IPS DF 19.7 (cell line): ENCODE data around the gene UTP14C.
"Not testable (repeated sequence)": the region's sequence is repeated elsewhere in the genome, so short reads cannot be mapped to it uniquely, and the experiment has no call there.

Experiments used
- DNase-seq: peaks from one replicate; pipeline ENCODE4 v3.0.0-alpha.2; 2013; ENCODE audit warnings: low read depth, low spot score

UTP14C gene

DNA sequence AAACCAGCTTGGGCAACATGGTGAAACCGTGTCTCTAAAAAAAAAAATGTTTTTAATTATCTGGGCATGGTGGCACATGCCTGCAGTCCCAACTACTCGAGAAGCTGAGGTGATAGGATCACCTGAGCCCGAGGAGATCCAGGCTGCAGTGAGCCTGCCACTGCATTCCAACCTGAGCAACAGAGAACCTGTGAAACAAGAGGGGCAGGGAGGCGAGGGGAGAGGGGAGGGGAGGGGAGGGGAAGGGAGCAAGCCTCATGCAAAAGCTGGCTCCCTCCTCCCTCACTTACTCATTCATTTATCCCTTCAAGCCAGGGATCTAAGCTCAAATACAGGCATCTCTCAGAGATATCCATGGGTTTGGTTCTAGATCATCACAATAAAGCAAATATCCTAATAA, 22.1 kb upstream of the UTP14C start:
- DNase-seq = no peak

DNA sequence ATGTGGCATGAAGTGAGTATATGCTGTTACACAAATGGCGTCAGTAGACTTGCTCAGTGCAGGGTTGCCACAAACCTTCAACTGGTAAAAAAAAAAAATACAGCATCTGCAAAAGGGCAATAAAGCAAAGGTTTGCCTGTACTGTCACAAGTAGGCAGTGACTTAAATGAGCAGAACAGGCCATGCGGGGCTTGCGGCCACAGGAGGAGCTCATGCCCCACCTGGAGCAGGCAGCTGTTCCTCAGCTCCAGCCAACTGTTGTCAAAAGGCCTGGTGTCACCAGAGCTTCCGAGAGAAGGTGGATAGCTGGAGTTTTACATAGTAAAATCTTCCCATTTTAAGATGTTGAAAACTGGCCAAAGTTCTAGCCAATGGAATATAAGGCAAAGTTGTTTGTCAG, 20.9 kb upstream of the UTP14C start:
- no peak for DNase-seq

DNA sequence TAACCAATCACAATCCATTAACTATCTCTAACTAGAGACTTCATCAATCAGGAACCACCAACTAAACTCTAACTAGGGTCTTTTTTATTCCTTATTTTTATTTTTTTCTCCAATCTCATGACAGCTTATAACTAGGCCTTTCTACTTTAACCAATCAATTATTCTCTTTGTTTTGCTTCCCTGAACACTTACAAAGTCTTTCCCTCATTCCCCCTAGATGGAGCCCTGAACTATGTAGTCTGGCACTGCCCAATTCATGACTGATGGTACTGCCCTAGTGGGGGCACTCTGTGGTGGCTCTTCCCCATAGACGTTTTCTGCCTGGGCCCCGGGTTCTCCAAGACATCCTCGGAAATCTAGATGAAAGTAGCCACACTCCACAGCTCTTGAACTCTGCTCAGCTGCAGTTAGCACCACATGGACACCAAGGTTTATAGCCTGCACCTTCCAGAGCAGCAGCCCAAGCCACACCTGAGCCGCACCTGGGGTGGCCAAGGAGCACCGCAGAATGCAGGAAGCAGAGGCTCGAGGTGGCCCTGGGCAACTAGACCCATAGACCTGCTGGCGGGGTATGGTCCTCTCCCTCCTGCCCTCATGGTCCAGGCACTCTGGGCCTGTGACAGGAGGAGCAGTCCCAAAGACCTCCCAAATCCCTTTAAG, 19.9 kb upstream of the UTP14C start:
- no peak for DNase-seq

DNA sequence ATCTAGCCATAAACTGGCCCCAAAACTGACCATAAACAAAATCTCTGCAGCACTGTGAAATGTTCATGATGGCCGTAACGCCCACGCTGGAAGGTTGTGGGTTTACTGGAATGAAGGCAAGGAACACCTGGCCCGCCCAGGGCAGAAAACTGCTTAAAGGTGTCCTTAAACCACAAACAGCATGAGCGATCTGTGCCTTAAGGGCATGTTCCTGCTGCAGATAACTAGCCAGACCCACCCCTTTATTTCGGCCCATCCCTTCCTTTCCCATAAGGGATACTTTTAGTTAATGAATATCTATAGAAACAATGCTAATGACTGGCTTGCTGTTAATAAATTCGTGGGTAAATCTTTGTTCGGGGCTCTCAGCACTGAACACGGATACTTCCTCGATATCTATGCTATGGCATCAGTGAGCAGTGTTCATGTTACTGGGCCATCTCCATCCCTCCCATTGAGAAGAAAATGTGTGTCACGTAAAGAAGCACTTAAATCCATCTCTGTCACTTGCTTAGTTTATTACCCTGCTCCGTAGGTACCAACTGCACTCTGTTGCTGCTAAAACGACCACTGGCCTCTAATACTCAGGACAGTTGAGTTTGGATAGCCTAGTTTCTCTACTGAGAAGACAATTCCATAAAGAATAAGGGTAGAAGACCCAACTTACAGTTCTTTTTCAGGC, 18.5 kb upstream of the UTP14C start:
- DNase-seq = no peak

DNA sequence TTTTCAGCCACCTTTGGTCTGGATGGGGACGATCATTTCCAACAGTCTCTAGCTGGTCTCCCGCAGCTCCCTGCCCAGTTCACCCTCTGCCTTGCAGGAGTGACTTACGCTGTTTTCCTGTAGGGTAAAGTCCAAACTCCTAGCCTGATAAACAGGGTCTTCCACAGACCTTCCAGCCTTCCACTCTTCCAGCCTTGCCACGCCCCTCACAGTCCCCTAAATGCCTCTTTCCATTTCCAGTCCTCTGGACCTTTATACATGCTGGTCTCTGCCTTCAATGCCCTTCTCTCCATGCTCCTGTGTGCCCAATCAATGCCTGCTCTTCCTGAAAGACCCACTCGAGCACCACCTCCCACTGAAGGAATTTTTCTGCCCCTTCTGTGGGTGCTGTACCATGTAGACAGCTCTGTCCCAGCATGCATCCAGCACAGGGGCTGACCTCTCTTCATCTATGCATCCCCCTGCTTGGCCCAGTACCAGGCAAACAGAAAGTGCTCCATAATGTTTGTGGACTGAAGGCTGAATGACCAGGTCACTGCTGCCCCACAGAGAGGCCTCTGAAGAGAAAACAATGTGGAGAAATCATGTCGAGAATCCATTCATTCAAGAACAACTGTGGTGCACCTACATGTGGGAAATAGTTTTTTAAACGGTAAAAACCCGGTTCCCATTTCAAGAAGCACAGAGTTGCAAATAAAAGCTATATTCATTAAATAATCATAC, 17.8 kb upstream of the UTP14C start:
- DNase-seq = no peak

DNA sequence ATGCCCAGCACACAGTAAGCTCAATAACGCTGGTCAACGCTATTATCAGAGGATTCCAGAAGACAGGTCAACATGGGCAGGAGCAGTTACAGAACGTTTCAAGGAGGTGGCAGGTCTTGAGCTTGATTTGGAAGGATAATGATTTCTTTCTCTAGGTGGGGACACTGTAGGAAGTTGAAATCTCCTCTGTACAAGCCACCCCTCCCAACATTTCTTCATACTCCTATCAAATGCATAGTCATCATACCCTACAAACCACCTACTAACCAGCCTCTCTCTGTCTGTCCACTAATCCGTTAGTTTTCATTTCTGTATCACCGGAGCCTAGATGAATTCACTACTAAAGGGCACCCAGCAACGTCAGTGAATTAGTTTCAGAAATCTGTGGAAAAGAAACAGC, 14.5 kb upstream of the UTP14C start:
- no peak for DNase-seq

DNA sequence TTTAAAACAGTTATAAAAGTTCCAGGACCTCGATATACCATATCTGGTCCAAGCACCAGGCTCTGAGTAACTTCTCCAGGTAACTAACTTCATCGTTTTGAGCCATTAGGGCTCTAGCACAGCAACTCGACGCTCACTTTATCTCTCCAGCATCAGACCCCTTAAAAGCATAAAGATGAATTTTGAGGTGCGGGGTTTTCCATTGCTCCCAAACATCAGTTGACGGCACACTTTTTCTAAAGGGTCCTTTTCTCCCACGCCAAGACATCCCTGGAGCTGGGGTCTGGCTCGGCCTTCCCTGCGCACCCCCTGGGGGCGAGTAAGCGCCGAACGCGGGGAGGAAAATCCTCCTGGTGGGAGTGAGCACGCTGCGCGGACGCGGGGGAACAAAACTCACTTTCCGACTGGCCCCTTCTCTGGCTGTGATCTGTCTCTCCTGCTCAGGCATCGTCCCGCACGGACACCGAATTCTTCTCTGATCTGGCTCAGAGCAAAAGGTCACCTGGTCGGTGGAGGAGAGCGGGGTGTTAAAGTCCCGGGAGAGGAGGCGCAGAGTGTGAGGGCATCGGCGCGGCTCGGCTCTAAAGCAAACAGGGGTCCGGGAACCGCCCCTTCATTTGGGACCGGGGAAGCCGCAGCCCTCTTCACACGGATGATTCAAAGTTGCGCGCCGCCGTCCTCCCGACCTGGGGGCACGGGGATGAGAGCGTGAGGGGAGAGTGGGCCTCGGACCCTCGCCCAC, 13.4 kb upstream of the UTP14C start, which contains the start of gene ATP7B:
ATP7B (minus strand) TSS at position 561 of the 742 bp plus-strand sequence; CDS start at position 448, 113 bp downstream.
- no peak for DNase-seq

DNA sequence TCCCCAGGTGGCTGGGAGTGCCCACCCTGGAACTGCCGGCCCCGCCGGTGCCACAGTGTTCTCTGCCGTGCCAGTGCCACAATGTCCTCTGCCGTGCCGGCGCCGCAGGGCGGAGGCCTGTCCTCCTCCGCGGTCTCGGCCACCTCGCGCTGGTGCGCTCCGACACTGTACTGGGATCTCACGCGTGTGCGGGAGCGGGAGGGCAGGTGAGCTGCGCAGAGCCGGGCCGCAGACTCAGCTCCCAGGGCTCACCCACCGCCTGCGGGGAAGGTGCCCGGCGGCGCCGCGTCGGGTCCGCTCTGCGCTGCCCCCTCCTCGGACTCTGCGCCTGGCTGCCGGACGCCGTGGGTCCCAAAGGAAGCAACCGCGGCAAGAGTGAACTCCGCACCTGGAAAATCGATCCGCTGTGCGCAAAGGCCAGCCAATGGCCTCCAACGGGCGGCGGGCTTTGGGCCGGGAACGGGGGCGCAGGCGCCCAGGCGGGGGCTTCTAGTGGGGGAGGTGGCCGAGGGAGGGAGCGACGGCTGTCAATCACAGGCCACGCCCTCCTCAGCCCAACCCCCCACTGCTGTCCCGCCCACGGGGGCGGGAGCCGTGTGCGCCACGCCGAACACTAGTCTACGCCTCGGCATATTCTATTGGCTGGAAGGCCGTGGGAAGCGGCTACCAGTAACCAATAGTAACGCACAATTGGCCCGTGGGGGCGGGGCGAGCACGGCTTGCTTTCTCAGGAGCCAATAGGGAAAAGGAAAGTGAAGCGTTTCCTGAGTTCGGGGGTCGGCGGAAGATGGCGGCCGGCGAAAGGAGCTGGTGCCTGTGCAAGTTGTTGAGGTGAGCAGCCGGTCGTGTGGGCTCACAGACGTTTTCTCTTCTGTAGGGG, 12.6 kb upstream of the UTP14C start, which contains the start of gene ALG11:
ALG11 (plus strand) TSS at position 767 of the 880 bp plus-strand sequence; CDS start at position 788, 21 bp downstream.
- peak; percentile 81 for DNase-seq

DNA sequence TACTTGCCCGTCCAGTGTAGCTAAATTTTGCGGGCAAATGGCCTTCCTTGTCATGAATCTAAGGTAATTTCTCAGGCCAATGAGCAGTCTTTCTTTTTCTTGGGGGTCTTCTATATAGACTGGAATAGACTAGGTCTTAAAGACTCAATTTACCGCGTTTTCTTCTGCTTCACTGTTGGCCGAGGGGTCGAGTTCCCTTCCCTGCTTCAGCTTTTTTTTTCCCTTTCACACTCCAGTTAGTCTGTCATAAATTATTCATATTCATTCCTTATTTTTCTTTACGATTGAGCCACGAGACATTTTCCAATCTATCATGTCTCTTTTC, 12.0 kb upstream of the UTP14C start:
- DNase-seq = no peak

DNA sequence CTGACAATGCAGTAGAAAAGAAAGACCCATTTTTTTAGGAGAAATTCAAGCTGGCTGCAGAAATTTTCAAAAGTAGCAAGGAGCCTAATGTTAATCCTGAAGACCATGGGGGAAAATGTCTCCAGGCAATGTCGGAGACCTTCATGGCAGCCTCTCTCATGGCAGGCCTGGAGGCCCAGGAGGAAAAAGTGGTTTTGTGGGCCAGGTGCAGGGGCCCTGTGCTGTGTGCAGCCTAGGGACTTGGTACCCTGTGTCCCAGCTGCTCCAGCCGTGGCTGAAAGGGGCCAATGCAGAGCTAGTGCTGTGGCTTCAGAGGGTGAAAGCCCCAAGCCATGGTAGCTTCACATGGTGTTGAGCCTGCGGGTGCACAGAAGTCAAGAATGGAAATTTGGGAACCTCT, 8.2 kb upstream of the UTP14C start:
- DNase-seq = no peak

DNA sequence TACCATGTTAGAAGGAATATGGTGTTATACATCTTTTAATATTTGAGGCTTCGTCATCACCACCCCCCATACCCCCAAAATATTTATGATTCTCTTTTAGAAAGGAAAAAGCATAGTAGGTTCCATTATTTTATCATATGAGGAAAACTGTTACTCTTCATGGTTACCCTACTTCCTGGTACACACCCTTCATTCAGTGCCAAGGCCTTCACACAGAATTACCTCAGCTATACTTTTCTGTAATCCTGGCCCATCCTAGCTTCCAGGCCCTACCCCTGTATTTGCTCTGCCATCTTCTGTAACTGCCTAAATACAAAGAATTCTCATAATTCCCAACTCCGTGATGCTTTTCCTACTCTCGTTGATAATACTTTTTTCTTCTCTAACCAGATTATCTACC, 4.3 kb upstream of the UTP14C start:
- no peak for DNase-seq

DNA sequence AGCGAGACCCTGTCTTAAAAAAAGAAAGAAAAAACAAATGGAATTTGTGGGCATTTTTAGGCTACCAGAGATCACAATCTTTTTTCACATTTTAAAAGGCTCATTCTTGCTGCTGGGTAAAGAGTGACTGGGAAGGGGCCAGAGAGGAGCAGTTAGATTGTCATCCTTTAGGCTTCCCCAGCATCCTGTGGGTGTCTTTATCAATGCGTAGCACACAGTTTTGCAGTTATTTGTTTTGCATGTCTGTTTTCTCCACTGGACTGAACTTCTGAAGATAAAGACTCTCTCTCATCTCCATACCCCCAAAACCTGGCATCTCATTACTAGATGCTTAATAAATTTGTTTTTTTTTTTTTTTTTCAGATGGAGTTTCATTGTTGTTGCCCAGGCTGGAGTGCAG, 2.1 kb upstream of the UTP14C start:
- no peak for DNase-seq

DNA sequence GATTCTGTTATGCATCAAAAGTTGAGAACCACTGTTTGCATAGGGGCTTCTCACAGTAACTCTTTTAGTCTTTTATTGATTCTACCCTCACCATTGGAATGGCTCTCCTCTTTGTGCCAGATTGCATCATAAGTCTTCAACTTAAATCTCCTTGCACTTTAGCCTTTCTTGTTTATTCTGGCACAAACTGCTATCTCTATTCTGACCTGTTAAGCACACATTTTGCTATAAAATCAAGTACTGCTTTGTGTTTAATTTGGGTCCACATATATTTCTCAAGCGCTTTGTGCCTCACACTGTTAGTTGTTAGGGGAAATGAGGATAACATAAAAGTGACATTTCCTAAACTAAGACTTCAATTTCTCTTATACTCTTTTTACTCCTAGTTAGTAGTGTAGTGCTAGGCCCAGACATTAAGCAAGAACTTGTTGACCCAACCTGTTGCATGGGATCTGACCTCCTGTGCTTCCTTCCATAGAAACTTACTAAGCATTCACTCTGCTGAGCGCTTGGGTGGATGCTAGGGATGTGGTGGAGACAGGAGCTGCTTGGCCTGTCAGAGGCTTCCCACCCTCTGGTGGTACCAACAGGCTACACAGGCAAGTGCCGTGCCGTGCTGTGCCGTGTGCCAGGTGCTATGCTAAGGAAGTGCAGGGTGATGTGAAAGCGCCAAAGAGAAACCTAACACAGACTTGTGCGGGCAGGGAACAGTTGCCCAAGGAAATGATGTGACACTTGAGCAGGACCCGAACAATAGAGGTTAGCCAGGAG, 1.2 kb downstream of the UTP14C start:
- no peak for DNase-seq

DNA sequence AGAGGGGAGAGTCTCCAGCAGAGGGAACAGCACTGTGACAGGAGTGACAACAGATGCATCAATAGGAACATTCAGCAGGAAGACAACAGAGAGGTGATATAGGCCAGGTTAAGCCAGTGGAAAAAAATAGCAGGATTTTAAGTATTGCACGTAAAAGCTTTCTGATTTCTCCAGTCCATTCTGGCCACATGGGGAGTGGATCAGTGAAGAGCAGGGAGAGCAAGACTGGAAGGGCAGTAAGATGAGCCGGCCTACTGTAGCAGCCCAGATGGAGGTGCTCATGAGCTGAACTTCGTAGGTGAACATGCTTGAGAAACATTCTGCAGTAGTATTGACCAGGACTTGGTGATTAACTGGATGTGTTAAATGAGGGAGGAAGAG, 1.7 kb downstream of the UTP14C start:
- DNase-seq = no peak

DNA sequence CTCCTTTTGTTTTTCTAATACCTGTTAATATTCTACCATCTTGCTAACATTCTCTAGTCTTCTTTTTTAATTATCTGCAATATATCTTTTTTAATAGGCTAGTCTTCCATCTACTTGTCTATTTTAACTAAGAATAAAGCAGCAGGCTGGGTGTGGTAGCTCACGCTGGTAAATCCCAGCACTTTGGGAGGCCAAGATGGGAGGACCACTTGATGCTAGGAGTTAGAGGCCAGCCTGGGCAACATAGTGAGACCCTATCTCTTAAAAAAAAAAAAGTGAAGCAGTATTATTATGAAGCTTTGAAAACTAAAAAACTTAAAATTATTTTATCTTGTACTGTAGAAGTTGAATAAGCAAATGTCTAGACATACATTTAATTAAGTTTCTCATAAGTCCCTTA, 3.3 kb downstream of the UTP14C start:
- no peak for DNase-seq

DNA sequence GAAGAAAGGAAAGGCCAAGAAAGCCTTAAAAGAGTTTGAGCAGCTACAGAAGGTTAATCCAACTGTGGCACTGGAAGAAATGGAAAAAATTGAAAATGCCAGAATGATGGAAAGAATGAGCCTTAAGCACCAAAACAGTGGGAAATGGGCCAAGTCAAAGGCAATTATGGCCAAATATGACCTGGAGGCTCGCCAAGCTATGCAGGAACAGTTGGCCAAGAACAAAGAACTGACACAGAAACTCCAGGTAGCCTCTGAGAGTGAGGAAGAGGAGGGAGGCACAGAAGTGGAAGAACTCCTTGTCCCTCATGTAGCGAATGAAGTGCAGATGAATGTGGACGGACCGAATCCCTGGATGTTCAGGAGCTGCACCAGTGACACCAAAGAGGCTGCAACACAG, 5.1 kb downstream of the UTP14C start:
- no peak for DNase-seq

DNA sequence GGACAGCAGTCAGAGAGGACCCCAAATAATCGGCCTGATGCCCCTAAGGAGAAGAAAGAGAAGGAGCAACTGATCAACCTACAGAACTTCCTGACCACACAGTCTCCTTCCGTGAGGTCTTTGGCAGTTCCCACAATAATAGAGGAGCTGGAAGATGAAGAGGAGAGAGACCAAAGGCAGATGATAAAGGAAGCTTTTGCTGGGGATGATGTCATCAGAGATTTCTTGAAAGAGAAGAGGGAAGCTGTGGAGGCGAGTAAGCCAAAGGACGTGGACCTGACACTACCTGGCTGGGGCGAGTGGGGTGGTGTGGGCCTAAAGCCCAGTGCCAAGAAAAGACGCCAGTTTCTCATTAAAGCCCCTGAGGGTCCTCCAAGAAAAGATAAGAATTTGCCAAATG, 5.9 kb downstream of the UTP14C start:
- DNase-seq = not testable (repeated sequence)

DNA sequence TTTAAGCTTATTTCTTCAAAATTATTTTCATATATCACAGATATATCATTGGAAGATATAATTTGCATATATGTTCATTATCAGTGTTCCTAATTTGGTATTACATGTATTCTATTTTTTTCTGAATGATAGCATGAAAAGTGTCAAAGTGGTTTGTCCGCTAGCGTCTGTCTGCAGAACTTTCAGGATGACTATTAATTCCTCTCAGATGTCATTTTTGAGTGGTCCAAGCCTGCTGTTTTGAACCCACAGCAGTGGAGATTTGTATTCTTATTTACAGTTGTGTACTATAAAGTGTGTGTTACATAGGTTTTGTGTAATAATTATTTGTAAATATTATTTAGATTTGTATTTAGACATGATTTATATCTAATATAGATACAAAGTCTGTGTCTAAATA, 8.5 kb downstream of the UTP14C start:
- no peak for DNase-seq

DNA sequence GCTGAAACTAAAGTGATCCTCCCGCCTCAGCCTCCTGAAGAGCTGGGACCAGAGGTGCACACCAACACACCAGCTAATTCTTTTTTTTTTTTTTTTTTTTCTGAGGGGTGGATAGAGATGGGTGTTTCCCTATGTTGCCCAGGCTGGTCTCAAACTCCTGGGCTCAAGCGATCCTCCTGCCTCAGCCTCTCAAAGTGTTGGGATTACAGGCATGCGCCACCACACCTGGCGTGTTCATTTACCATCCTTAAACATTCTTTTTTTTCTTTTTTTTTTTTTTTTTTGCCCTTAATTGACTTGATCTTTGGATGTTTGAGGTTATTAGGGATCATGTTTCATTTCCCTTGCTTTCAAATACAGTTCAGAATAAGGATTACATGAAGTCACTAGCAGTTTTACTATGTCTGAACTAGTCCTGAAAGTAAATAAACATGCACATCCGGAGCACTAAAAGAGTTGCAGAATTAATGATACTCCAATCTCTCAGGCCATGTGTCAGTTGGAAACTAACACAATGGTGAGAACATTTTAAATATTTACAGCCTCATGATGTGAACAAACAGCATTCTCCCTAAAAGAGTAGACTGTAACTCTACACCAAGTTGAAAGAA, 10.2 kb downstream of the UTP14C start:
- DNase-seq = no peak

DNA sequence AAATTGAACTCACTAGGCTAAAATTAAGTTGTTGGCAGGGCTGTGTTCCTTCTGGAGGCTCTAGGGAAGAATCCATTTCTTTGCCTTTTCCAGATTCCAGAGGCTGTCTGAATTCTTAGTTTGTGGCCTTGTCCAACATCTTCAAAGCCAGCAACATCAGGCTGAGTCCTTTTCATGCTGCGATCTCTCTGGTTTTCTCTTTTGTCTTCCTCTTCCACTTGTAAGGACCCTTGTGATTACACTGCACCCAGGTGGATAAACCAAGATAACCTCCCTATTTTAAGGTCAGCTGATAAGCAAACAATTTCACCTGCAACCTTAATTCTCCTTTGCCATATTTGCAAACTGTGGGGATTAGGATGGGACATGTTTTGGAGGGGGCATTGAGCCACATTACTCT, 11.5 kb downstream of the UTP14C start:
- no peak for DNase-seq
